Endothelial cell of umbilical vein (primary cell): ENCODE data around the gene PODNL1. TPM values are rescaled to one million over a fixed set of nuclear protein-coding genes. Genes with fewer than 3 reads are reported as not detected.

Experiments
- BruUV-seq: library from RNA; stranded (reverse); fragments of 400-500 nt; replicated peaks from 2 replicates; lab custom pipeline; 2021; lab: Mats Ljungman, UMichigan
- CTCF ChIA-PET: fragments of 300-600, 350-600 bp; sonication (Branson Sonifier 250); formaldehyde crosslinking; loops from one replicate; lab custom pipeline; 2021; ENCODE audit warnings: antibody characterized with exemption, inconsistent platforms; lab: Charles Lee
- POLR2A ChIA-PET: fragments of 300-600, 350-600 bp; sonication (Branson Sonifier 250); formaldehyde crosslinking; loops from one replicate; lab custom pipeline; 2021; ENCODE audit warnings: antibody characterized with exemption, inconsistent platforms; lab: Charles Lee
- DNase-seq: peaks from one replicate; pipeline ENCODE4 v3.0.0-alpha.2; 2011; ENCODE audit warnings: low read depth, low spot score
- FAIRE-seq: peaks from 2 replicates; lab custom pipeline; 2011; peaks lifted over from hg19 to GRCh38; lab: Jason Lieb, UNC
- H2AFZ ChIP-seq: 2 replicates; pipeline ENCODE4 v1.6.0; 2012; ENCODE audit warnings: low read depth, low read length, control low read depth, inconsistent platforms
- H3K27ac ChIP-seq: 2 replicates; pipeline ENCODE4 v1.5.1; 2011; ENCODE audit warnings: low read depth, mild to moderate bottlenecking, control low read depth, low read length, moderate library complexity; ENCODE audit not compliant: insufficient read depth
- H3K27me3 ChIP-seq, 2 experiments: 2 replicates each; pipeline versions ENCODE4 v1.6.0 to v1.6.1; 2011; ENCODE audit warnings: low read length in 2 of 2, mixed read lengths in 1 of 2; ENCODE audit not compliant: control insufficient read depth in 2 of 2, insufficient read depth in 2 of 2
- H3K36me3 ChIP-seq, 2 experiments: 2 replicates in 1 of 2; 3 replicates in 1 of 2; pipeline ENCODE4 v1.5.1; 2011; ENCODE audit warnings: low read length in 2 of 2, mild to moderate bottlenecking in 1 of 2, moderate library complexity in 1 of 2; ENCODE audit not compliant: control insufficient read depth in 2 of 2, insufficient read depth in 2 of 2; ENCODE audit errors: extremely low read depth in 1 of 2
- H3K4me1 ChIP-seq: 3 replicates; pipeline ENCODE4 v1.5.1; 2011; ENCODE audit warnings: mild to moderate bottlenecking, low read length; ENCODE audit not compliant: control insufficient read depth, insufficient read depth; ENCODE audit errors: extremely low read depth
- H3K4me2 ChIP-seq: 2 replicates; pipeline ENCODE4 v1.6.1; 2011; ENCODE audit warnings: low read length, control low read depth, mixed read lengths; ENCODE audit not compliant: insufficient read depth
- H3K4me3 ChIP-seq, 3 experiments: fragments of 200-600 bp in 1 of 3; sonication (generic), shearing (Covaris generic) in 1 of 3; replicated peaks in 1 of 3; 2 replicates each; pipeline ENCODE4 v1.5.1; 2011 to 2016; ENCODE audit warnings: control low read depth in 3 of 3, low read length in 3 of 3, mild to moderate bottlenecking in 2 of 3, inconsistent platforms in 1 of 3, low read depth in 1 of 3, moderate library complexity in 1 of 3; ENCODE audit not compliant: insufficient read depth in 1 of 3
- H3K79me2 ChIP-seq: 2 replicates; pipeline ENCODE4 v1.6.0; 2012; ENCODE audit warnings: low read length, inconsistent platforms; ENCODE audit not compliant: control insufficient read depth, insufficient read depth
- H3K9ac ChIP-seq: replicated peaks from 2 replicates; pipeline ENCODE3; 2011; ENCODE audit warnings: low read length, control low read depth; ENCODE audit not compliant: insufficient read depth; ENCODE audit errors: extremely low read depth
- H3K9me1 ChIP-seq: replicated peaks from 3 replicates; pipeline ENCODE4 v1.6.0; 2011; ENCODE audit warnings: mild to moderate bottlenecking, low read length; ENCODE audit not compliant: control insufficient read depth, insufficient read depth; ENCODE audit errors: extremely low read depth
- H3K9me3 ChIP-seq: replicated peaks from 2 replicates; pipeline ENCODE4 v1.5.1; 2012; ENCODE audit warnings: low read length, inconsistent platforms; ENCODE audit not compliant: control insufficient read depth, insufficient read depth
- H4K20me1 ChIP-seq: replicated peaks from 2 replicates; pipeline ENCODE3; 2011; ENCODE audit warnings: mild to moderate bottlenecking, low read length; ENCODE audit not compliant: control insufficient read depth, insufficient read depth; ENCODE audit errors: extremely low read depth
- CTCF ChIP-seq, 2 donors: IDR thresholded peaks; 1 replicate in 1 of 2; 2 replicates in 1 of 2; pipeline ENCODE4 v1.5.1; 2011; ENCODE audit warnings: low read length in 2 of 2, mild to moderate bottlenecking in 2 of 2, moderate library complexity in 2 of 2, control low read depth in 1 of 2, inconsistent platforms in 1 of 2, low read depth in 1 of 2; ENCODE audit not compliant: insufficient read depth in 1 of 2; ENCODE audit errors: extremely low read depth in 1 of 2
- EZH2 ChIP-seq: IDR thresholded peaks from 2 replicates; pipeline ENCODE4 v1.6.1; 2012; ENCODE audit warnings: borderline replicate concordance, low read depth, mild to moderate bottlenecking, moderate library complexity, low read length, inconsistent platforms; ENCODE audit not compliant: severe bottlenecking
- FOS ChIP-seq: IDR thresholded peaks from 2 replicates; pipeline ENCODE4 v1.6.1; 2011; ENCODE audit warnings: mild to moderate bottlenecking, low read length, moderate library complexity, borderline replicate concordance; ENCODE audit not compliant: insufficient read depth
- GATA2 ChIP-seq: IDR thresholded peaks from 2 replicates; pipeline ENCODE4 v1.7.0; 2011; ENCODE audit warnings: low read depth, mild to moderate bottlenecking, moderate library complexity, mixed read lengths, low read length; ENCODE audit not compliant: insufficient read length, insufficient read depth
- JUN ChIP-seq: IDR thresholded peaks from 2 replicates; pipeline ENCODE4 v1.6.1; 2011; ENCODE audit warnings: borderline replicate concordance, low read depth; ENCODE audit not compliant: insufficient read length, insufficient read depth
- MAX ChIP-seq: IDR thresholded peaks from 2 replicates; pipeline ENCODE4 v1.6.1; 2011; ENCODE audit not compliant: insufficient read depth, insufficient read length
- MYC ChIP-seq: IDR thresholded peaks from one replicate; pipeline ENCODE4 v1.6.1; 2011; ENCODE audit warnings: mild to moderate bottlenecking, low read depth, low read length
- POLR2A ChIP-seq: IDR thresholded peaks from 2 replicates; pipeline ENCODE4 v1.6.1; 2012; ENCODE audit warnings: low read depth, mild to moderate bottlenecking, control low read depth, low read length
- POLR2AphosphoS5 ChIP-seq: IDR thresholded peaks from 2 replicates; pipeline ENCODE4 v1.6.1; 2012; ENCODE audit warnings: low read depth, mild to moderate bottlenecking, control low read depth, low read length, moderate library complexity; ENCODE audit not compliant: insufficient read depth
- dilution Hi-C: fragments of 300-500 bp; cut with MboI; formaldehyde crosslinking; loops from one replicate; pipeline ENCODE4 v1.15.0; 2019; ENCODE audit warnings: low sequenced_read_pairs; ENCODE audit not compliant: extremely low pct_ligation_motif_present
- intact Hi-C: fragments of 100-400 bp; cut with micrococcal nuclease; formaldehyde crosslinking; loops from one replicate; pipeline ENCODE4 v1.10.0; 2022
- polyA plus RNA-seq, 4 experiments: library from polyadenylated mRNA; depleted of rRNA in 3 of 4; stranded (reverse) in 3 of 4; unstranded in 1 of 4; fragments of >200 nt; gene quantifications; 2 replicates each; pipeline versions ENCODE4 v1.2.1 to v1.2.3, GENCODE V29; 2011 to 2012; ENCODE audit warnings: missing spikeins in 1 of 4
- total RNA-seq: library from RNA; stranded (reverse); gene quantifications from 2 replicates; pipeline ENCODE4 v1.2.3, GENCODE V29; 2021

PODNL1 gene
- total and polyA plus RNA-seq, 2 donors (not counting 3 experiments of a cell fraction or from before 2014, with no cell fraction given) = 0.21 TPM; not detected in 1

DNA sequence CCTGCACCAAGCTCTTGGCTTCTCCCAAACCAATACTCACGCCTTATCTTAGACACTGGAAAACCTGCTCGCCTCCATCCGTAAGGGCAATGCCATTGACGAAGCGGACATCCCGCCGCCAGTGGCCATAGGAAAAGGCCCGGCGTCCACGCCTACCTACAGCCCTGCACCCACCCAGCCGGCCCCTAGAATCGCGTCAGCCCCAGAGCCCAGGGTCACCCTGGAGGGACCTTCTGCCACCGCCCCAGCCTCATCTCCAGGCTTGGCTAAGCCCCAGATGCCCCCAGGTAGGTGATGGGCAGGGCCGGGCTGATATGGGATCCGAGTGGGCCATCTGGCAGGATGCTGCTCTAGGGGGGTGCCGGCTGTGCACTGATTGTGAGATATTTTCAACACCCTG lies 24.9 kb downstream of the PODNL1 start:
- Histone ChIP-seq H3K4me3 (no peak overlapping the region), H3K9ac (no peak overlapping the region), H3K79me2 (no peaks in the 10 kb centered on the region), H2AFZ (no peak overlapping the region), H3K36me3 (peaks cover 1 to 14% of the 10 kb centered on the region in 2 experiments), H3K9me3 (no peaks in the 10 kb centered on the region), H3K27ac (no peak overlapping the region), H3K9me1 (no peaks in the 10 kb centered on the region), H3K4me2 (no peak overlapping the region), H3K27me3 (no peaks in the 10 kb centered on the region), H3K4me1 (no peaks in the 10 kb centered on the region), H4K20me1 (no peaks in the 10 kb centered on the region)
- no TSS peak for BruUV-seq
- FAIRE-seq = no peak
- intact Hi-C loops (no loop called here), dilution Hi-C loops (no loop called here)
- ChIA-PET CTCF (interaction anchor here (1.4 kb wide), 1 partner anchor 146 kb away, joined by 3 read pairs; no protein-coding TSS in a partner anchor), POLR2A (no interaction called here)
- DNase-seq = no peak
- no peak for TF ChIP-seq MAX
- no peak for TF ChIP-seq MYC
- no peak for TF ChIP-seq GATA2
- TF ChIP-seq EZH2 = no peak
- TF ChIP-seq POLR2A = no peak
- no peak for TF ChIP-seq JUN
- no peak for TF ChIP-seq CTCF (IDR thresholded peaks at IDR 0.05; ENCODE audit: extremely low read depth in 1 of 2, insufficient read depth in 1 of 2, low read depth in 1 of 2, low read length in 2 of 2)
- TF ChIP-seq POLR2AphosphoS5 = no peak
- TF ChIP-seq FOS = no peak
